Smooth muscle cell (in vitro differentiated cells): ENCODE measurements around the gene MAZ. TPM values are rescaled to one million over a fixed set of nuclear protein-coding genes. Genes with fewer than 3 reads are reported as not detected.

Experiments
- DNase-seq: peaks from one replicate; lab custom pipeline; 2025; ENCODE audit not compliant: unreplicated experiment; lab: John Stamatoyannopoulos, UW
- H2AFZ ChIP-seq: fragments of 200-600 bp; sonication (generic); 2 replicates; pipeline ENCODE4 v1.6.0; 2016; ENCODE audit warnings: antibody characterized with exemption, low read depth, mild to moderate bottlenecking
- H3F3A ChIP-seq: fragments of 200-600 bp; sonication (generic); 2 replicates; pipeline ENCODE4 v1.6.0; 2017; ENCODE audit warnings: antibody characterized with exemption, low read depth
- H3K27ac ChIP-seq: fragments of 200-600 bp; sonication (generic); 2 replicates; pipeline ENCODE4 v1.5.1; 2016; ENCODE audit warnings: low read depth, mild to moderate bottlenecking
- H3K27me3 ChIP-seq: fragments of 200-600 bp; sonication (generic); 2 replicates; pipeline ENCODE4 v1.6.1; 2016; ENCODE audit warnings: low read depth, mild to moderate bottlenecking
- H3K36me3 ChIP-seq: fragments of 200-600 bp; sonication (generic); 2 replicates; pipeline ENCODE4 v1.5.1; 2016; ENCODE audit warnings: low read depth
- H3K4me1 ChIP-seq: fragments of 200-600 bp; sonication (generic); 2 replicates; pipeline ENCODE4 v1.5.1; 2016; ENCODE audit warnings: low read depth
- H3K4me2 ChIP-seq: fragments of 200-600 bp; sonication (generic); 2 replicates; pipeline ENCODE4 v1.6.0; 2016; ENCODE audit warnings: mild to moderate bottlenecking
- H3K4me3 ChIP-seq: fragments of 200-600 bp; sonication (generic); 2 replicates; pipeline ENCODE4 v1.5.1; 2016; ENCODE audit warnings: mild to moderate bottlenecking
- H3K79me2 ChIP-seq: fragments of 200-600 bp; sonication (generic); 2 replicates; pipeline ENCODE4 v1.6.0; 2016; ENCODE audit warnings: low read depth, mild to moderate bottlenecking
- H3K9ac ChIP-seq: fragments of 200-600 bp; sonication (generic); 2 replicates; pipeline ENCODE4 v1.6.0; 2016; ENCODE audit warnings: low read depth
- H3K9me3 ChIP-seq: fragments of 200-600 bp; sonication (generic); replicated peaks from 2 replicates; pipeline ENCODE4 v1.5.1; 2016; ENCODE audit warnings: low read depth
- H4K20me1 ChIP-seq: fragments of 200-600 bp; sonication (generic); 2 replicates; pipeline ENCODE4 v1.6.0; 2016; ENCODE audit warnings: low read depth
- CTCF ChIP-seq: fragments of 200-600 bp; sonication (generic); IDR thresholded peaks from 2 replicates; pipeline ENCODE4 v1.5.1; 2017; ENCODE audit warnings: borderline replicate concordance, mild to moderate bottlenecking, antibody characterized with exemption; ENCODE audit not compliant: insufficient read depth, poor library complexity, severe bottlenecking
- WGBS: methylation state at CpG from one replicate; pipeline ENCODE4 v1.1.7; 2016; ENCODE audit warnings: low lambda C conversion rate; 5-methylcytosine and 5-hydroxymethylcytosine counted together
- polyA plus RNA-seq: library from polyadenylated mRNA; unstranded; fragments of >200 nt; fragmentation: Nextera tagmentation; extraction: Ambion mirVana; gene quantifications from 2 replicates; pipeline ENCODE4 v1.2.1, GENCODE V29; 2016
- total RNA-seq: library from RNA; depleted of rRNA; stranded (reverse); fragments of >200 nt; gene quantifications from 2 replicates; pipeline ENCODE4 v1.2.3, GENCODE V29; 2014

The MAZ gene
- total and polyA plus RNA-seq, 2 experiments from 2014 or later, result 77.2 to 229 TPM

- Histone ChIP-seq H3K9me3 (no peaks in the 10 kb centered on the region), H2AFZ (no peak overlapping the region), H3K4me2 (no peak overlapping the region), H3K79me2 (no peaks in the 10 kb centered on the region), H3K4me3 (no peak overlapping the region), H3K36me3 (no peaks in the 10 kb centered on the region), H3K27ac (no peak overlapping the region), H3K27me3 (no peaks in the 10 kb centered on the region), H3F3A (no peaks in the 10 kb centered on the region), H3K4me1 (no peaks in the 10 kb centered on the region), H4K20me1 (peaks cover 24% of the 10 kb centered on the region), H3K9ac (no peak overlapping the region)
- no peak for TF ChIP-seq CTCF
- DNase-seq, result no peak
- WGBS, result 96% methylated on average over 4 of the region's 5 CpGs
Measured at GRCh38 chr16:29834079-29834478, 27.8 kb downstream of the MAZ start.

DNA sequence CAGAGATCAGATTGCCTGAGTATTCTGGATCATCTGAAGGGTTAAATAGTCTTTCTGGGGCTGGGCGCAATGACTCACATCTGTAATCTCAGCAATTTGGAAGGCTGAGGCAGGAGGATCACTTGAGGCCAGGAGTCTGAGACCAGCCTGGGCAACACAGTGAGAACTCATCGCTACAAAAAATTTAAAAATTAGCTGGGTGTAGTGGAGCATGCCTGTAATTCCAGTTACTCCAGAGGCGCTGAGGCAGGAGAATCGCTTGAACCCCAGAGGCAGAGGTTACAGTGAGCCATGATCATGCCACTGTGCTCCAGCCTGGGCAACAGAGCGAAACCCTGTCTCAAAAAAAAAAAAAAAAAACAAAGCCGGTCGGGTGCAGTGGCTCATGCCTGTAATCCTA lies 29.6 kb downstream of the MAZ start:
- H3K4me1 ChIP-seq, result no peaks in the 10 kb centered on the region
- no peaks in the 10 kb centered on the region for H3K9me3 ChIP-seq
- H3K36me3 ChIP-seq, result no peaks in the 10 kb centered on the region
- 84% methylated on average over 7 of the region's 7 CpGs for WGBS
- no peaks in the 10 kb centered on the region for H3F3A ChIP-seq
- H3K79me2 ChIP-seq, result no peaks in the 10 kb centered on the region
- DNase-seq, result no peak
- H3K9ac ChIP-seq, result no peak overlapping the region
- H2AFZ ChIP-seq, result no peak overlapping the region
- no peak for TF ChIP-seq CTCF
- no peak overlapping the region for H3K4me2 ChIP-seq
- no peaks in the 10 kb centered on the region for H3K27me3 ChIP-seq
- H3K4me3 ChIP-seq, result no peak overlapping the region
- H3K27ac ChIP-seq, result no peak overlapping the region
- H4K20me1 ChIP-seq, result peaks cover 6% of the 10 kb centered on the region

GRCh38 chr16:29836623-29837022 lies 30.3 kb downstream of the MAZ start:
- no peaks in the 10 kb centered on the region for H3K9me3 ChIP-seq
- H3K9ac ChIP-seq, result no peak overlapping the region
- no peak overlapping the region for H3K4me3 ChIP-seq
- no peak overlapping the region for H2AFZ ChIP-seq
- no peak for DNase-seq
- H3F3A ChIP-seq, result no peaks in the 10 kb centered on the region
- no peak overlapping the region for H3K27ac ChIP-seq
- H3K4me1 ChIP-seq, result no peaks in the 10 kb centered on the region
- H3K36me3 ChIP-seq, result no peaks in the 10 kb centered on the region
- peaks cover 3% of the 10 kb centered on the region for H4K20me1 ChIP-seq
- no peaks in the 10 kb centered on the region for H3K27me3 ChIP-seq
- 92% methylated on average over 15 of the region's 15 CpGs for WGBS
- no peaks in the 10 kb centered on the region for H3K79me2 ChIP-seq
- no peak overlapping the region for H3K4me2 ChIP-seq
- no peak for TF ChIP-seq CTCF

DNA sequence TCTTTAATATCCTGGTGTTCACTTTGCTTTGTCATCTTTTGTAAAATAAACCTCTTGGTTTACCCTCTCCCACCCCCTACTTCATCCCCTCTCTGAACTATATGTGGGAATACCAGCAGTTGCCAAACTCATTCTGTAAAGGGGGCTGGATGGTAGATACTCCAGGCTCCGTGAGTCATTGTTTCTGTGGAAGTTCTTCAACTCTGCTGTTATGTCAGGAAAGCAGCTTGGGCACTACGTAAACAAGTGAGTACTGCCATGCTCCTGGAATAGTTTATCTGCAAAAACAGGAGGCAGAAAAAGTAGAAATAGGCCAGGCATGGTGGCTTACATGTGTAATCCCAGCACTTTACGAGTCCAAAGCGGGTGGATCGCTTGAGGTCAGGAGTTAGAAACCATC lies 31.5 kb downstream of the MAZ start:
- Histone ChIP-seq H2AFZ (no peak overlapping the region), H4K20me1 (no peaks in the 10 kb centered on the region)
- no peak for DNase-seq

More for the DNA sequence above, 31.5 kb downstream of the MAZ start:
- no peak overlapping the region for H3K27ac ChIP-seq
- no peaks in the 10 kb centered on the region for H3F3A ChIP-seq
- H3K27me3 ChIP-seq, result no peaks in the 10 kb centered on the region
- H3K4me1 ChIP-seq, result no peaks in the 10 kb centered on the region
- WGBS, result 42% methylated on average over 5 of the region's 5 CpGs
- no peak overlapping the region for H3K9ac ChIP-seq
- no peak overlapping the region for H3K4me3 ChIP-seq
- H3K79me2 ChIP-seq, result no peaks in the 10 kb centered on the region
- no peaks in the 10 kb centered on the region for H3K36me3 ChIP-seq
- H3K4me2 ChIP-seq, result no peak overlapping the region
- H3K9me3 ChIP-seq, result no peaks in the 10 kb centered on the region
- no peak for TF ChIP-seq CTCF
